T-helper 2 cell (primary cell): ENCODE data around the gene DDX24.

ENCODE experiments used
- DNase-seq, 5 experiments: peaks; one replicate each; pipeline versions ENCODE4 v3.0.0 to v3.0.0-alpha.2; 2012 to 2022

DDX24 gene

GRCh38 chr14:94029265-94029664 lies 51.7 kb downstream of the DDX24 start:
- no peak for DNase-seq

DNA sequence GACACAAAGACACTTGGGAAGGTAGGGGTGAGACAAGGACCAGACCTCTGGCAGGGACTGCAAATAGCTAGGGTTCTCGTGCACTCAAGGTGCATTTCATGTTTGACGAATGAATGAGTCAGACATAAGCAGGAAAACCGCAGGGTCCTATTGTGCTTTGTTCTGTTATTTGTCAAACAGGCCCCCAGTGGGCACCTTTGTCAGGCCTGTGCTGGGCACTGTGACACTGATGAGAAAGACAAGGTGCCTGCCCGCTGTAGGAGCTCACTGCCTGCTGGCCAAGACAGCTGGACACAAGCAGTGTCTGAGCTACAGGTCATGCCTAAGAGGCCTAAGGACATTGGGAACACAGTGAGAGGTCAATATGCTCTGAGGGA lies 52.6 kb downstream of the DDX24 start:
- peak in 1 of 5 experiments; percentile 79 for DNase-seq

DNA sequence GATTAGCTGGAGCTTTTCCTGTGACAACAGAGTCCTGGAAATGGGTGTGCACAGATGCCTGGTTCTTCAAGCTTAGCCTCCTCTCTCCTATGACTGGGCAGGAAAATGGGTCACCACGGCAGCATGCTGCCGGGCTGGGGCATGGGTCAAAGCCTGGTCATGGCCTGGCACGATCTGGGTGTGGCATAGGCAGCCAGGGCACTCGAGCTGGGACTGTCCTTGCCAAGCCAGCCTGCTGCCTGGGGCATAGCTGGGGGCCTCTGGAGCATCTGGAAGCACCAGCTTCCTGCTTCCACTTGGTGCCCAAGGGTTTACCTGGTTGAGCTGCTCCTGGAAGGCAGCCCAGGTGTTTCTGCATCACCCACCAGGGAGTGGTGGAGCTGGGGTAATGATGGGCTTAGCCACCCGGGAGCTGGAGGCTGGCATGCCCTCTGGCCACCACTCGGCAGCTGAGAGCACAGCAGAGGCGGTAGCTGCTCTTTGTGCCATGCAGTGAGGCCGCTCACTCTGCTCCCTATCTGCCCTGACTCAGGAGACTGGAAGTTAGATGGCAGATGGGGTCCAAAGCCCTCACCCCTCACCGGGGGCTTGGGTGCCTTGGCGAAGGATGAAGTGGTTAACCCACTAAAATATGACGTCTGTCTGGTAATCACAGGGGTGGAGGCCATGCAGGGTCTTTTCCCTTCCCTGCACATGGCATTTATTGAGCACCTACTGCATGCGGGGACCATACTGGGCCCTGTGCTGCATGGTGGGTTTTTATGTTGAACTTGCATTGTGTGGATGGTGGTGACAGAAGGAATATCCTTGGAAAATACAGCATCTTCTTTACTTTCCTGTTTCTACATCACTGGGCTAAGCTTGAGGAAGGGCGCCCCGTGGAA lies 53.2 kb downstream of the DDX24 start:
- DNase-seq = no peak

- no peak for DNase-seq
These were observed 54.0 kb downstream of the DDX24 start for GRCh38 chr14:94026889-94027469.

DNA sequence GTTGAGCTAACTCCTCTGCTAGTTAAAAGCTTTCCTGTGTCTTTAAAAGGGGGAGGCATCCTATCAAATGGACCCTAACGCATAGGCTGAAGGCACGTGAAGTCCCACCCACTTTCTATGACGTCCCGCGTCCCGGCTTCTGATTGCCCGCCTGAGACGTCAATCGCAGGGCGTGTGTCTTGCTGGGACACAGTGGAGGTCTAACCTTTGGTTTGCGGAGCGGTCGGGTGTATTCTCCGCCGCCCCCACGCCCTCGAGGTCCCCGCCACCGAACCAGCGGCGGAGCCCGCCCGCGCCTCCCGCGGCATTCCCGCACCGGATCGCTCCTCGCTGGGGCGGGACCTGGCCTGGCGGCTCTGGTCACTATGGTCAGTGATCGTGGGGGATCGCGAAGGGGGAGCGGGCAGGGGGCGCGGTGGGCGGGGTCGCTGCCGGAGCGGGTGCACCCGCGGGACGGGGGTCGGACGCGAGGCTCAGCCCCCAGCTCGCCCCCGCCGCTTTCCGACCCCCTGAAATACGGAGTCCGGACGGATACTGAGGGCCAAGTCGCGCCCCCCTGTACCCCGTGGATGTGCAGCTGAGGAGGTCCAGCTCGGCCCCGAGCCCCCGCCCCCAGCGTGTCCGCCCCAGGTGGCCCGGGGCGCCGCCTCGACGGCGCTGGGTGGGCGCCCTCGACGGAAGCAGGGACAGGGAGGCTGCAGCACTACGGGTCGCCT lies 54.7 kb downstream of the DDX24 start, which contains the start of gene OTUB2:
Gene OTUB2, plus strand, starts transcription at position 168 of the 716 bp plus-strand sequence. Its CDS starts 198 bp downstream, at position 366.
- DNase-seq = peak; percentile 76 to 99 (median 92)

DNA sequence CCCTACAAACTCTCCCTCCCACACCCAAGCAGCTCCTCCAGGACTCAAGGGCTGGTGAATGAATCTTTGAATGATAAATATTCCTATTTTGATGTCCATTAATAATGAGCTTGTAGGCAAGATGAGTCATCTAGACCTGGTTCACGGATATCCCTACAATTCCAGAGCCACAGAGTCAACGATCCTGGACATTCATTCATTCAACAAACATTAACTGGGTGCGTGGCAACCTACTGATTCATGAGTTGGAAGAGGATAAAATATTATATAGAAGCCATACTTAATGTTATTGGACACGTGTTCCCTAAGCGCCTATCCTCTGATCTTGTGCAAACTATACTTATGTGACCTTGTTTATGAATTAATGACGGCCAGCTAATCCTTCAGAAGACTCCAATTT lies 55.3 kb downstream of the DDX24 start:
- DNase-seq = no peak

DNA sequence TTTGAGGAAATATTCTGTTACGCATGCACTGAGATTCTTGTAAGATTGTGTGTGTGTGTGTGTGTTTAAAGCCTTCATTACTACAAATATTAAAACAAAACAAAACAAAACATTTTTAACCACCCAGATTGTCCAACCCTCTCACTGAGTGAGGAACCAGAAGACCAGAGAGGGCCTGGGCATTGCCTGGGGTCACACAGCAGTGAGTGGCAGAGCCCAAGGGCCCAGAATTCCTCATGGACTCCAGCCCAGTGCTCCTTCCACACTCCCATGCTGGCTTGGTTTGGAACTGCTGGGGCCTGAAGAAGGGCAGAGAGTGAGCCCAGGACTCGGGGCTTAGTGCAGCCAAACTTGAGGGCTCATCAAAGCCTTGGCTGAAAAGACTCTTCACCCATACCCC lies 56.5 kb downstream of the DDX24 start:
- no peak for DNase-seq

GRCh38 chr14:94022532-94023411 lies 58.2 kb downstream of the DDX24 start:
- DNase-seq = no peak

DNA sequence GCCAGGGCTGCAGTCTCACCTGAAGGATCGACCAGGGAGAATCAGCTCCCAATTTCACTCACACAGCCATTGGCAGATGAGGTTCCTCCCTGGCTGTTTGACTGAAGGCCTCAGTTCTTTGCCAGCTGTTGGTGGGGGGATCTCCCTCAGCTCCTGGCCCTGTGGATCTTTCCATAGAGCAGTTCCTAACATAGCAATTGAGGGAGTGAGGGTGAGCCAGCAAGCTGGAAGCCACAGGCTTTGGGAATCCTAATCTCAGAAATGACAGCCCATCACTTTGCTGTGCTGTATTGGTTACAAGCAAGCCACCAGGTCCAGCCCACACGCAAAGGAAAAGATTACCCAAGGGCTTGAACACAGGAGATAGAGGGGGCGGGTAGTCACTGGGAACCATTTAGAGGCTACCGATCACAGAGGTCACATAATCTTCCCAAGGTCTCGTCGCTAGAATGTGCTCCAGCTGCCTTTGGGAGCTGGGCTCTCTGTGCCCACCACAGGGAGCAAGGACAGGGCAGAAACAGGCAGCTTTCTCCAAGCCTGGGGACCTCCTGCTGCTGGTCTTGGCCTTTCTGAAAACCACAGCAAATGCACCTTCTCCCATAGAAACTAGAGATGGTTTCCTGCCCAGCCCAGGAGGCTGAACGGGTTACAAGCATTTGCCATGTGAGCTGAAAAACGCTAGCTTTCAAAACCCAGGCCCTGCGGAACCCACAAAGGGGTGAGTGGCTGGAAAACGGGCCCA lies 59.4 kb downstream of the DDX24 start:
- DNase-seq = peak in 1 of 5 experiments; percentile 61

- no peak for DNase-seq
These were observed 60.0 kb downstream of the DDX24 start for GRCh38 chr14:94021001-94021400.

DNA sequence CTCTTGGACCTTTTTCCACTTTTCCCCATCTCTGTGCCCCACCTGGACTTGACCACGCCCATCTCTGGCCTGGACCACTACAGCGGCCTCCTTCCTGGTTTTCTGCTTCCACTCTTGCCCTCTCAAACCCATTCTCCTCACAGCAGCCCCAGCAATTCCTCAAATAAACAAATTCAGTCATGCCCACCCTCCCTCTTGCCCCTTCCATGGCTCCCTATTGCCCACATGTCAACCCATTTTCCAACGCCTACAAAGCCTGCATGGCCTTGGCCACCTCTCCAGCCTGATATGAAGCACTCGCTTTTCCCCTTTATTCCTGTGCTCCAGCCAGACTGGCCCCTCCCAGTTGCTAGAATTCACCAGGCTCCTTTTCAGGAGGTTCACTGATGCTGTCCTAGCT lies 60.7 kb downstream of the DDX24 start:
- no peak for DNase-seq

- DNase-seq = no peak
These were observed 61.7 kb downstream of the DDX24 start for GRCh38 chr14:94019329-94019728.

DNA sequence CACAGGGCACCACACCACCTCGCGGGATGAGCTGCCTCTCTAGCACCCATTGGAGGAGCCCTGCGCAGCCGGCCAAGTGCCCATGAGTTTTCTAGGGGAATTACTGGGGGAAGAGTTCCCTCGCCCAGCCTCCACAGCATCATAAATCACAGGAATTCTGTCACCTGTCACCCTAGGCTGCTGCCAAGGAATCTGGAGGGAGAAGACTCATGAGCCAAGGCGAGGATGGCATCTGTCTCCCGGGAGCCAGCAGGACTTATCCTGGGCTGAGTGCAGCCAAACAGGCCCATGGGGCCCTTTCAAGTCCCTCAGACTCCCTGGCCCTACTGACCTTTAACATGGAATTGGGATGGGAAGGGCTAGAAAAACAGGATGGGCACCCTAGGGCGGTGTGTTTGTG lies 62.7 kb downstream of the DDX24 start:
- no peak for DNase-seq

GRCh38 chr14:94016446-94016976 lies 64.5 kb downstream of the DDX24 start:
- DNase-seq = no peak

GRCh38 chr14:94015223-94015622 lies 65.8 kb downstream of the DDX24 start:
- DNase-seq = no peak

DNA sequence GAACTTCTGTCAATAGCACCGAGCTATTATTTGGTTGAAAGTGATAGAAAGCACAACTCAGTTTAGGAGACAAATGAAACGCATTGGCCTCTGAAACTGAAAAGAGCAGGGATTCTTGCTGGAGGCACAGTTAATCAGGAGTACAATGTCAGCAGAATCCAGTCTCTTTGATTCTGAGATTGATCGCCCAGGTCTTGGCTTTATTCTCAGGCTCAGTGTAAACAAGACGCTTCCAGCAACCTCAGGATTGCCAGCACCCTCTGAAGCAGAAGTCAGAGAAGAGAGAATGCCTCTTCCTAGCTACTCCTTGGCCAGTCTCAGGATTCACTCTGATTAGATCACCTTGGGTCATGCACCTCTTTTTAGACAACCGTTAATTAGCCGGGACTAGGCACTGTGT lies 66.6 kb downstream of the DDX24 start:
- DNase-seq = no peak

DNA sequence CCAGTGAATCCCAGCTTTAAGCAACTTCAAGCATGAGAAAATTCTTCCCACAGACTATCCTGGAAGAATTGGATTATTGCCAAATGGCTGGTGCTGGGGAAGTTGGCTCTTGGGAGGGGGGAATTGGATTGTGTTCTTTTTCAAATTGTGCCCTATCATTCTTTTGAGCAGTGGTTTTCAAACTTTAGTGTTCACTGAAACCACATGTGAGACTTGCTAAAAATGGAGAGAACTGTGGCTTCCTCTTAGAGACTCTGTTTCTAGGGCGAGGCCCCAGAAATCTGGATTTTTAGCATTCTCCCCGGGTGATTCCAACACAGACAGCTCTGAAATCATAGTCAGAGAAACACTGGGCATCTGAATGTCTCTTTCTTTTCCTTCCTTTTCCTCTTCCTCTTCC lies 69.2 kb downstream of the DDX24 start:
- DNase-seq = peak in 2 of 5 experiments; percentile 58 to 71

- DNase-seq = no peak
These were observed 70.4 kb downstream of the DDX24 start for GRCh38 chr14:94010625-94011024.

DNA sequence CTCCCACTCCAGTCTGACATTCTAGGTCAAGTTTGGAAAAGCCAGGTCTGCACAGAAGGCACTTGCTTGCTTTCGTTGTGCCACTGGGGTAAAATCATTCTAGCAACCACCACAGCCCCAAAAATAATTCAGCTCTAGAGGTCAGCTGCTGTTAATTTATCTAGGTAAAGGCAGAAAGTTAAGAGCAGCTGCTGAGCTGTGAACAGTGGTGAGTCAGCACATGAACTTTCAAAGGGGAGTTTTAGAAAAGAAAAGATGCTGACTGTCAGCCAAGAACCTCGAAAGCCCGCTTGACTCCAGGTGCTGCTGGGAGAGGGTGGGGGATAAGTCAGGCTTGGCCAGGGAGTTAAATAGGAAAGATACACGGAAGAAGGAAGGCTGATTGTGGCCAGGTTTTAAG lies 71.2 kb downstream of the DDX24 start:
- no peak for DNase-seq

DNA sequence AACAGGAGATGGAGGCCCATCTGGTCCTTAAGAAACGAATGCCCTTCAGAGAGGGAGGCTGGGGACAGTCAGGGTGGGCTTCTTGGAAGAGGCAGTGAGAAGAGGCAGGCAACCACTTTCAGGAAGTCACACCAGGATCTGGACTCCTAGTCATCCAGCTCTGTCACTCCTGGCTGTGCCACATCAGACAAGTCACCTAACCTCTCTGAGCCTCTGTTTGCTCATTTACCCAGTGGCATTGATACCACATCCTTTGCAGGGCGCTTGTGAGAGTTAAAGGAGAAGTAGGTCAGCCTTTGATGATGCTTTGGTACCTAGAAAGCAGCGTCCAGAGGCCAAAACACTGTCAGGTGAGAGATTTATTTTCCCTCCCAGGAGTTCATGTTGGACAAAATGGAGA lies 72.8 kb downstream of the DDX24 start:
- DNase-seq = peak in 1 of 5 experiments; percentile 51

DNA sequence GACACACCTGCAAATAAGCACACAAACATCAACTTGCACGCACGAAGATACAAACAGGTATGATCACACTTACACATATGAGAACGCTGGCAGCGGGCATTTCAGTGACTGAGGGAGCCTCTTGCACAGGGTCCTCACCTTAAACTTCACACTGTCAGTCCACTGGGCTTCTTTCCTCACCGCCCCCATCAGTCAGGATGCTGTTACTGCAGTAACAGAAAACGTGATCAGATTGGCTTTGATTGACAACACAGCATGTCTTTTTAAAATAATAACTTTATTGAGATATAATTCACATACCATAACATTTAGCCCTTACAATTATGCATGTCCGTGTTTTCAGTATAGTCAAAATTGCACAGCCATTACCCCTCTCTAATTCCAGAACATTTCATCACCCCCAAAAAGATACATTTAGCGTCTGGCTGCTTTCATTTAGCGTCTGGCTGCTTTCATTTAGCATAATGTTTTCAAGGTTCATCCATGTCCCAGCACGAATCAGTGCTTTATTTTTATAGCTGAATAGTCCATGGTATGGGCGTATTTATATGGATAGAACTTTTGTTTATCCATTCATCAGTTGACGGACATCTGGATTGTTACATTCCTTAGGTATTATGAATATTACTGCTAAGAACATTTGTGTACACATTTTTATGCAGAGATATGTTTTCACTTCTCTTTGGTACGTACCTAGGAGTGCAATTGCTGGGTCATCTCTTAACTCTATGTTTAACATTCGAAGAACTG lies 75.5 kb downstream of the DDX24 start:
- DNase-seq = peak in 1 of 5 experiments; percentile 49
